ENCODE results near the gene TAAR1.

The TAAR1 gene

DNA sequence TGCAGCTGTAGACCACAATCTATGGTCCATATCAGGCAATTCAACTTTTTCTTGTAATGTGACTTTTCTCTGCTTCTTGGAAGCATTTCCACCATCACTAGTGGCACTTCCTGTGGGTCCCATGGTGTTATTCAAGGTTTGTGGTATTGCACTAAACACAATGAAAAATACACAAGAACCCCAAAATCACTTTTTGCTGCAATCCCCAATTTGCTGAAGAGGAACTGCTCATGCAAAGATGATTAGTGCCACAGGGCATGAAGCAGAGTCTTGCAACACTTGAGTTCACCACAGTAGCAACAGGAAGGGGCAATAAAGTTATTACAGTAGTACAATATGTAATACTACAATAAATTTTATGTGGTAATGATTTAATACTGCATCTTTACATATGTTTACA lies 16.8 kb upstream of the TAAR1 start:
- no peak for DNase-seq (ENCODE audit: extremely low read depth, low read depth)
- TF ChIP-seq, protein P1, sequence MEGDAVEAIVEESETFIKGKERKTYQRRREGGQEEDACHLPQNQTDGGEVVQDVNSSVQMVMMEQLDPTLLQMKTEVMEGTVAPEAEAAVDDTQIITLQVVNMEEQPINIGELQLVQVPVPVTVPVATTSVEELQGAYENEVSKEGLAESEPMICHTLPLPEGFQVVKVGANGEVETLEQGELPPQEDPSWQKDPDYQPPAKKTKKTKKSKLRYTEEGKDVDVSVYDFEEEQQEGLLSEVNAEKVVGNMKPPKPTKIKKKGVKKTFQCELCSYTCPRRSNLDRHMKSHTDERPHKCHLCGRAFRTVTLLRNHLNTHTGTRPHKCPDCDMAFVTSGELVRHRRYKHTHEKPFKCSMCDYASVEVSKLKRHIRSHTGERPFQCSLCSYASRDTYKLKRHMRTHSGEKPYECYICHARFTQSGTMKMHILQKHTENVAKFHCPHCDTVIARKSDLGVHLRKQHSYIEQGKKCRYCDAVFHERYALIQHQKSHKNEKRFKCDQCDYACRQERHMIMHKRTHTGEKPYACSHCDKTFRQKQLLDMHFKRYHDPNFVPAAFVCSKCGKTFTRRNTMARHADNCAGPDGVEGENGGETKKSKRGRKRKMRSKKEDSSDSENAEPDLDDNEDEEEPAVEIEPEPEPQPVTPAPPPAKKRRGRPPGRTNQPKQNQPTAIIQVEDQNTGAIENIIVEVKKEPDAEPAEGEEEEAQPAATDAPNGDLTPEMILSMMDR (IDR thresholded peaks at IDR 0.05; ENCODE audit: low read depth, low read length, missing control alignments), result no peak
- no peak overlapping the region for H3K4me3 ChIP-seq (replicated peaks; ENCODE audit: low read depth, low read length)

DNA sequence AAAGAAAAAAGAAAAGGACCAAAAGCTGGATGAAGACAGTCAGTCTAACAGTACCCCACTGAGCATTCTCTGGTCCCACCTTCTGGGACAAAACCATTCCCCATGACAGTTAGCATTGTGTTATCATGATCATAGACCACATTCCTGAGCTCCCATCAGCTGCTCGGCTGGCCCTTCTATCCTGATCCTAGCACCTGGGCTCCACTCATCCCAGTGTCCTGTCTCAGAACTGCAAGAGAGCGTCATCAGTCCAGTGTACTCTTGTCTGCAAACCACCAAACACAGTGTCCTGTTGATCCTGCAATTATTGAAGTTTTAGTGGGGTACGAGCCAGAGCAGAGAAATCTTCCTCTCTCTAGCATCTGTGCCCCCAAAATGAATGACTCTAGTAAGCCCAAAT lies 16.0 kb upstream of the TAAR1 start:
- DNase-seq (ENCODE audit: extremely low read depth, low read depth), result no peak
- H3K4me3 ChIP-seq (replicated peaks; ENCODE audit: low read depth, low read length), result no peak overlapping the region
- TF ChIP-seq, protein P1 (IDR thresholded peaks at IDR 0.05; ENCODE audit: low read depth, low read length, missing control alignments), result no peak

DNA sequence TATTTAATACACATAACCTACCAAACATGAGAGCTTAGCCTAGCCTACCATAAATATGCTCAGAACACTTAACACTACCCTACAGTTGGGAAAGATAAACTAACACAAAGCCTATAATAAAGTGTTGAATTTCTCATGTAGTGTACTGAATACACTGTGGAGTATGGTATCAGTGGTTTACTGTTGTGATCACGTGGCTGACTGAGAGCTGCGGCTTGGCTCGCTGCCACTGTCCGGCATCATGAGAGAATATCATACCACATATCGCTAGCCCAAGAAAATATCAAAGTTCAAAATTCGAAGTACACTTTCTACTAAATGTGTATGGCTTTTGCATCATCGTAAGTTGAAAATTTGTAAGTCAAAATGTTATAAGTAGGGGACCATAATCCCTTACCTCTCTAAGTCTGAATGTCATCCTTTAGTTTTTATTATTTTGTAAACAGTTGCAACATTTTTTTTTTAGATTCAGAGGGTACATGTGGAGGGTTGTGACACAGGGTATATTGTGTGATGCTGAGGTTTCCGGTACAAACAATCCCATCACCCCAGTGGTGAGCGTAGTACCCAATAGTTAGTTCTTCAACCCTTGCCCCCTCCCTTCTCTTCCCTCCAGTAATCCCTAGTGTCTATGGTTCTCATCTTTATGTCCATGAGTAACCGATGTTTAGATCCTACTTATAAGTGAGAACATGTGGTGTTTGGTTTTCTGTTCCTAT lies 14.6 kb upstream of the TAAR1 start:
- TF ChIP-seq, protein P1 (IDR thresholded peaks at IDR 0.05; ENCODE audit: low read depth, low read length, missing control alignments), result no peak
- no peak overlapping the region for H3K4me3 ChIP-seq (replicated peaks; ENCODE audit: low read depth, low read length)
- DNase-seq (ENCODE audit: extremely low read depth, low read depth), result no peak

DNA sequence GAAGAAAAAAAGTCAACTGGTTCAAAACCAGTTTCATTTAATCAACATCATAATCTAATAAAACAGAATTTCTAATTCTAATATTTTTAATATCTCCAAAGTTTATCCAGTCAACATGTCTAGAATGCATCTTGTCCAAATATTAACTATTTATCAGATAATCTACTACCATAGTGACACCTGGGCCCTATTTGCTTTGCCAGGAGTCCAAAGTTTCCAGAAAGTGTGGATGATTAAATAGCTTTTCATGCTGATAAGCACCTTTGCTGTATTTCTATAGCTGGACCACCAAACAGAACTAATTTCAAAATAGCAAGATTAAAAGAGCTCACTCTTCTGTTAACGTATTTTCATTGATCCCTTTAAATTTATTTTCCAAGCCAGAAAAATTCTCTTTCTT lies 12.3 kb upstream of the TAAR1 start:
- DNase-seq (ENCODE audit: extremely low read depth, low read depth), result no peak
- no peak overlapping the region for H3K4me3 ChIP-seq (replicated peaks; ENCODE audit: low read depth, low read length)
- TF ChIP-seq, protein P1 (IDR thresholded peaks at IDR 0.05; ENCODE audit: low read depth, low read length, missing control alignments), result no peak

DNA sequence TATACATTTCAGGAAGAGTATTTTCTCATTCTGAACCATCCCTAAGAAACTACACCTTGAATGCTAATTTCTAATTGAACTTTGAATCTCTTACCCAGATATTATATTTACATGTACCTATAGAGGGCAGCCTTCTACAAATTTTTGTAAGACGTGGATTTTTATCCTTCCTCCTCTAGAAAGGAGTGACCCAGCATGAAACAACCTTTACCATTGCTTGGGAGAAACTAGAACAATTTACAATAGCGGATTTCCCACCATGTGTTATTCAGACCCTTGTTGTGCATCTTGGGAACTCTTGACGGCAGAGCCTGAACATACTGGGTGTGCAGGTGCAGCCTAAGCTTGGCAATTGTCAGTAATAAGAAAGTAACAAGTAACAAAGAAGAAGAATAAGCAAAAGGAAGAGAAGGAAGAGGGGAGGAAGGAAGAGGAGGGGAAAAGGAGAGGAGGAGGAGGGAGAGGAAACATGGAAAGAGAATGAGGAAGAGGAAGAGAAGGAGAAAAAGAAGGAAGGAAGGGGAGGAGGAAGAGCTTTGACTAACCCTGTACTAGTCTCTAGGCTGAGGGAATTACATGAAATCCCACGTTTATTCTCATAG lies 10.8 kb upstream of the TAAR1 start:
- peak; percentile 11 for DNase-seq (ENCODE audit: extremely low read depth, low read depth)
- TF ChIP-seq, protein P1 (IDR thresholded peaks at IDR 0.05; ENCODE audit: low read depth, low read length, missing control alignments), result peak; percentile 24
- H3K4me3 ChIP-seq (replicated peaks; ENCODE audit: low read depth, low read length), result no peak overlapping the region

DNA sequence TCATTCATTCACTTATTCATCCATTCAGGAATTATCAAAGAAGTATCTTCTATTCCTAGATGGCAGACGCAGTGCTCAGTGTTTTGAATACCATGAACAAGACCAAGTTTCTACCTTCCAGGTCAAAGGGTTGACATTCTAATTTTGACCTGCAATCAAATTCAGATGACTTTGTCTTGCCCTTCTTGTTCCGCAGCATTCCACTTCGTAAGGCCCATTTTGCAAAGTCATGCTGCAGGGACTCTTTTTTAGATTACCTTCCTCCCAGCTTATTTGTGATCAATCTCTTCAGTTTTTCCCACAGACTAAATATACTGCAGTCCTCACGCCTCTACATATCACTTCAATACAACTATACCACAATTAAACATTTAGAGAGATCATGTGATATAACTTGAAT lies 7.1 kb upstream of the TAAR1 start:
- TF ChIP-seq, protein P1 (IDR thresholded peaks at IDR 0.05; ENCODE audit: low read depth, low read length, missing control alignments), result no peak
- no peak for DNase-seq (ENCODE audit: extremely low read depth, low read depth)
- H3K4me3 ChIP-seq (replicated peaks; ENCODE audit: low read depth, low read length), result no peak overlapping the region
